ENCODE results near the gene VAV3. TPM values are rescaled to one million over a fixed set of nuclear protein-coding genes. Genes with fewer than 3 reads are reported as not detected.

VAV3 gene
- total and polyA plus RNA-seq, 10 of the 15 experiments (the other 5 are each of a cell fraction or from before 2014, with no cell fraction given) = 0.84 to 5.5 (median 3.4) TPM

DNA sequence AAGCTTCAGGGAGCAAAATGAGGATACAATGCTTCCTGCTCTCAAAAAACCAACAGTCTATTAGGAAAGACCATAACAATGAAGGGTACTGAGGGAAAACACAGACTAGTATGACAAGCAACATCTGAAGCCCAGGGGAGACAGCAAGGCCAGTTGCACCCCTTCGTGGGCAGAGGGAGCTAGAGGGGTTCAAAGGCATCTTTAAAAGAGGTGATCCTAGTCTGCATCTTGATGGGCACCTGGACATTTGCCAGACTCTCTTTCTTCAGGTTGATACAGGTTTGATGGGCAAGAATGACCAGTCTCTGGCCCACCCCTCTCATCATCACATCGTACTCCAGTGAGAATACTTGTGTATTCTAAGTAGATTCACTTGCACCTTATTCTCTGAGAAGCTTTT is 177.7 kb downstream of the VAV3 start:
- Histone ChIP-seq H3K79me2 (ENCODE audit: control insufficient read depth, insufficient read depth, low read length) (no peaks in the 10 kb centered on the region), H3K4me3 (no peak overlapping the region), H3K4me2 (ENCODE audit: control insufficient read depth, insufficient read depth) (no peak overlapping the region), H2AFZ (ENCODE audit: control insufficient read depth, low read depth, low read length) (no peak overlapping the region), H4K20me1 (ENCODE audit: control insufficient read depth, insufficient read depth) (no peaks in the 10 kb centered on the region; the same call in 1 of the 2 replicates), H3K4me1 (ENCODE audit: control insufficient read depth, insufficient read depth, low read length) (peaks cover 10% of the 10 kb centered on the region; the same call in 1 of the 2 replicates), H3K9me3 (replicated peaks; ENCODE audit: control insufficient read depth, insufficient read depth, low read length) (no peaks in the 10 kb centered on the region), H3K27me3 (replicated peaks in 1 of 2; ENCODE audit: control insufficient read depth in 2 of 2, insufficient read depth in 2 of 2, low read length in 1 of 2) (no peaks in the 10 kb centered on the region), H3K36me3 (ENCODE audit: control insufficient read depth in 2 of 2, insufficient read depth in 2 of 2, low read length in 1 of 2) (no peaks in the 10 kb centered on the region), H3K9ac (ENCODE audit: control insufficient read depth, insufficient read depth, low read length) (no peak overlapping the region), H3K27ac (ENCODE audit: control insufficient read depth, insufficient read depth) (no peak overlapping the region)
- DNase-seq (ENCODE audit: low read depth, low spot score) (no peak), ATAC-seq (peak; percentile 79), FAIRE-seq (no peak)
- SMC1A ChIA-PET (ENCODE audit: uncharacterized antibody, unreplicated experiment) = interaction anchor here (0.9 to 12.8 kb wide), 7 partner anchors 8 to 339 kb away, joined by 3 to 461 read pairs (median 4); no protein-coding TSS in a partner anchor
- CTCF ChIA-PET = interaction anchor here (0.8 to 14.2 kb wide), 5 partner anchors 8 to 425 kb away, joined by 3 to 568 read pairs (median 4); no protein-coding TSS in a partner anchor
- in situ Hi-C loops (cut with MboI) = loop anchor here (5.0 to 25.0 kb wide), 3 partner anchors 178 to 725 kb away; partner anchors contain the start of gene VAV3
- RAD21 ChIA-PET (ENCODE audit: unreplicated experiment) = interaction anchor here (1.5 to 13.6 kb wide), 3 partner anchors 9 to 339 kb away, joined by 4 to 425 read pairs (median 10); no protein-coding TSS in a partner anchor
- POLR2A ChIA-PET = interaction anchor here (0.6 kb wide), 1 partner anchor 12 kb away, joined by 3 read pairs; no protein-coding TSS in a partner anchor
- intact Hi-C loops (cut with micrococcal nuclease; ENCODE audit: unreplicated experiment) = loop anchor here (1.0 to 10.0 kb wide), 5 partner anchors 45 to 718 kb away; no protein-coding TSS in a partner anchor
- 45% methylated on average over 2 of the region's 2 CpGs for WGBS (ENCODE audit: insufficient coverage, insufficient replicate concordance, low lambda C conversion rate, missing lambda C conversion rate)
- BruUV-seq (replicated peaks) = no TSS peak
- no peak for TF ChIP-seq JUNB (IDR thresholded peaks at IDR 0.05)
- no peak for TF ChIP-seq GABPA (IDR thresholded peaks at IDR 0.05; ENCODE audit: low read depth)
- peak; percentile 28 to 53 (median 32); a peak in 5 of 6 replicates for TF ChIP-seq CTCF (IDR thresholded peaks at IDR 0.05 in 2 of 3, conservative IDR thresholded peaks at IDR 0.05 in 1 of 3; ENCODE audit: control insufficient read depth in 2 of 3, extremely low read depth in 1 of 3, insufficient read depth in 1 of 3, low read depth in 3 of 3, low read length in 3 of 3)
- TF ChIP-seq MTA2 (IDR thresholded peaks at IDR 0.05; ENCODE audit: low read depth) = no peak
- peak; percentile 66 for TF ChIP-seq RAD21 (IDR thresholded peaks at IDR 0.05; ENCODE audit: insufficient read depth, low read depth, low read length)
- TF ChIP-seq LARP7 (IDR thresholded peaks at IDR 0.05) = no peak
- no peak for TF ChIP-seq SREBF1 (IDR thresholded peaks at IDR 0.05; ENCODE audit: low read length)
- TF ChIP-seq ZBTB4 (CRISPR knock-in tag; IDR thresholded peaks at IDR 0.05) = no peak
- TF ChIP-seq, protein P1, sequence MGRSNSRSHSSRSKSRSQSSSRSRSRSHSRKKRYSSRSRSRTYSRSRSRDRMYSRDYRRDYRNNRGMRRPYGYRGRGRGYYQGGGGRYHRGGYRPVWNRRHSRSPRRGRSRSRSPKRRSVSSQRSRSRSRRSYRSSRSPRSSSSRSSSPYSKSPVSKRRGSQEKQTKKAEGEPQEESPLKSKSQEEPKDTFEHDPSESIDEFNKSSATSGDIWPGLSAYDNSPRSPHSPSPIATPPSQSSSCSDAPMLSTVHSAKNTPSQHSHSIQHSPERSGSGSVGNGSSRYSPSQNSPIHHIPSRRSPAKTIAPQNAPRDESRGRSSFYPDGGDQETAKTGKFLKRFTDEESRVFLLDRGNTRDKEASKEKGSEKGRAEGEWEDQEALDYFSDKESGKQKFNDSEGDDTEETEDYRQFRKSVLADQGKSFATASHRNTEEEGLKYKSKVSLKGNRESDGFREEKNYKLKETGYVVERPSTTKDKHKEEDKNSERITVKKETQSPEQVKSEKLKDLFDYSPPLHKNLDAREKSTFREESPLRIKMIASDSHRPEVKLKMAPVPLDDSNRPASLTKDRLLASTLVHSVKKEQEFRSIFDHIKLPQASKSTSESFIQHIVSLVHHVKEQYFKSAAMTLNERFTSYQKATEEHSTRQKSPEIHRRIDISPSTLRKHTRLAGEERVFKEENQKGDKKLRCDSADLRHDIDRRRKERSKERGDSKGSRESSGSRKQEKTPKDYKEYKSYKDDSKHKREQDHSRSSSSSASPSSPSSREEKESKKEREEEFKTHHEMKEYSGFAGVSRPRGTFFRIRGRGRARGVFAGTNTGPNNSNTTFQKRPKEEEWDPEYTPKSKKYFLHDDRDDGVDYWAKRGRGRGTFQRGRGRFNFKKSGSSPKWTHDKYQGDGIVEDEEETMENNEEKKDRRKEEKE (IDR thresholded peaks at IDR 0.05) = no peak
- no peak for TF ChIP-seq ASH2L (IDR thresholded peaks at IDR 0.05; ENCODE audit: borderline replicate concordance, low read depth)
- TF ChIP-seq, protein P2, sequence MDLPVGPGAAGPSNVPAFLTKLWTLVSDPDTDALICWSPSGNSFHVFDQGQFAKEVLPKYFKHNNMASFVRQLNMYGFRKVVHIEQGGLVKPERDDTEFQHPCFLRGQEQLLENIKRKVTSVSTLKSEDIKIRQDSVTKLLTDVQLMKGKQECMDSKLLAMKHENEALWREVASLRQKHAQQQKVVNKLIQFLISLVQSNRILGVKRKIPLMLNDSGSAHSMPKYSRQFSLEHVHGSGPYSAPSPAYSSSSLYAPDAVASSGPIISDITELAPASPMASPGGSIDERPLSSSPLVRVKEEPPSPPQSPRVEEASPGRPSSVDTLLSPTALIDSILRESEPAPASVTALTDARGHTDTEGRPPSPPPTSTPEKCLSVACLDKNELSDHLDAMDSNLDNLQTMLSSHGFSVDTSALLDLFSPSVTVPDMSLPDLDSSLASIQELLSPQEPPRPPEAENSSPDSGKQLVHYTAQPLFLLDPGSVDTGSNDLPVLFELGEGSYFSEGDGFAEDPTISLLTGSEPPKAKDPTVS (IDR thresholded peaks at IDR 0.05; ENCODE audit: low read depth, low read length) = no peak

Data from GM12878 (cell line).